H9 (cell line): ENCODE data around the gene SLC5A1. TPM values are rescaled to one million over a fixed set of nuclear protein-coding genes. Genes with fewer than 3 reads are reported as not detected.
A peak's percentile ranks its signal among the peaks of the same experiment; 100 is the strongest.
"Not testable (repeated sequence)": the region's sequence is repeated elsewhere in the genome, so short reads cannot be mapped to it uniquely, and the experiment has no call there.

Experiments used
- DNase-seq: peaks from one replicate; pipeline ENCODE4 v3.0.0-alpha.2; 2017
- H2AFZ ChIP-seq: one replicate; pipeline ENCODE4 v1.6.1; 2013; ENCODE audit warnings: mild to moderate bottlenecking, low read length, control low read depth, moderate library complexity
- H2AK5ac ChIP-seq: 2 replicates; pipeline ENCODE4 v1.6.1; 2013; ENCODE audit warnings: low read length, control low read depth, mixed read lengths; ENCODE audit not compliant: insufficient read length
- H2BK120ac ChIP-seq: one replicate; pipeline ENCODE4 v1.6.1; 2013; ENCODE audit warnings: low read depth, mild to moderate bottlenecking, low read length, control low read depth, inconsistent platforms; ENCODE audit not compliant: poor library complexity, severe bottlenecking
- H2BK12ac ChIP-seq: 2 replicates; pipeline ENCODE4 v1.6.1; 2013; ENCODE audit warnings: low read length, control low read depth, mixed read lengths, low read depth; ENCODE audit not compliant: insufficient read length
- H2BK15ac ChIP-seq: 2 replicates; pipeline ENCODE4 v1.6.1; 2013; ENCODE audit warnings: low read depth, low read length, control low read depth
- H2BK20ac ChIP-seq: one replicate; pipeline ENCODE4 v1.6.1; 2013; ENCODE audit warnings: low read depth, mild to moderate bottlenecking, low read length, control low read depth, inconsistent platforms; ENCODE audit not compliant: poor library complexity, severe bottlenecking
- H2BK5ac ChIP-seq: 2 replicates; pipeline ENCODE4 v1.6.1; 2013; ENCODE audit warnings: low read length, control low read depth, mixed read lengths; ENCODE audit not compliant: insufficient read length
- H3K14ac ChIP-seq: 2 replicates; pipeline ENCODE4 v1.6.1; 2013; ENCODE audit warnings: low read length, control low read depth; ENCODE audit not compliant: insufficient read depth
- H3K18ac ChIP-seq: 2 replicates; pipeline ENCODE4 v1.6.1; 2013; ENCODE audit warnings: low read depth, mild to moderate bottlenecking, mixed read lengths, low read length, control low read depth; ENCODE audit not compliant: insufficient read length
- H3K23ac ChIP-seq: 2 replicates; pipeline ENCODE4 v1.6.1; 2013; ENCODE audit warnings: low read length, control low read depth, mixed read lengths, low read depth; ENCODE audit not compliant: insufficient read length
- H3K23me2 ChIP-seq: 2 replicates; pipeline ENCODE4 v1.6.1; 2013; ENCODE audit warnings: low read depth, mild to moderate bottlenecking, mixed read lengths, low read length, control low read depth; ENCODE audit not compliant: insufficient read length, poor library complexity, severe bottlenecking
- H3K27ac ChIP-seq: 2 replicates; pipeline ENCODE4 v1.5.1; 2013; ENCODE audit warnings: low read length, control low read depth, mixed read lengths, low read depth; ENCODE audit not compliant: insufficient read length
- H3K27me3 ChIP-seq: 2 replicates; pipeline ENCODE4 v1.6.1; 2013; ENCODE audit warnings: low read length, control low read depth, inconsistent platforms; ENCODE audit not compliant: insufficient read depth
- H3K4ac ChIP-seq: 2 replicates; pipeline ENCODE4 v1.6.1; 2013; ENCODE audit warnings: low read depth, mild to moderate bottlenecking, control low read depth, inconsistent platforms, low read length, moderate library complexity
- H3K4me1 ChIP-seq: 2 replicates; pipeline ENCODE4 v1.6.1; 2013; ENCODE audit warnings: low read length, control low read depth, inconsistent platforms; ENCODE audit not compliant: insufficient read depth
- H3K4me2 ChIP-seq: 2 replicates; pipeline ENCODE4 v1.6.1; 2013; ENCODE audit warnings: low read length, control low read depth, mixed read lengths; ENCODE audit not compliant: insufficient read length, insufficient read depth
- H3K56ac ChIP-seq: 2 replicates; pipeline ENCODE4 v1.6.1; 2013; ENCODE audit warnings: low read depth, mild to moderate bottlenecking, mixed read lengths, low read length, control low read depth; ENCODE audit not compliant: insufficient read length
- H3K79me1 ChIP-seq: 2 replicates; pipeline ENCODE4 v1.6.1; 2013; ENCODE audit warnings: low read depth, mild to moderate bottlenecking, moderate library complexity, low read length, control low read depth, inconsistent platforms; ENCODE audit not compliant: insufficient read depth, poor library complexity, severe bottlenecking
- H3K79me2 ChIP-seq: 2 replicates; pipeline ENCODE4 v1.6.1; 2013; ENCODE audit warnings: low read length, control low read depth, inconsistent platforms; ENCODE audit not compliant: insufficient read depth
- H3K9ac ChIP-seq: 2 replicates; pipeline ENCODE4 v1.6.1; 2013; ENCODE audit warnings: low read length, control low read depth, mixed read lengths; ENCODE audit not compliant: insufficient read length; ENCODE audit errors: extremely low read depth
- H3K9me3 ChIP-seq: one replicate; pipeline ENCODE4 v1.6.1; 2013; ENCODE audit warnings: low read depth, low read length, inconsistent platforms; ENCODE audit not compliant: control insufficient read depth
- H3T11ph ChIP-seq: one replicate; pipeline ENCODE4 v1.6.1; 2013; ENCODE audit warnings: mild to moderate bottlenecking, low read length, control low read depth, inconsistent platforms
- H4K20me1 ChIP-seq: one replicate; pipeline ENCODE4 v1.6.1; 2013; ENCODE audit not compliant: control insufficient read depth, insufficient read length, insufficient read depth
- H4K5ac ChIP-seq: 2 replicates; pipeline ENCODE4 v1.6.1; 2013; ENCODE audit warnings: low read depth, mild to moderate bottlenecking, mixed read lengths, low read length, control low read depth; ENCODE audit not compliant: insufficient read length
- H4K8ac ChIP-seq: replicated peaks from 2 replicates; pipeline ENCODE4 v1.6.1; 2013; ENCODE audit warnings: low read length, control low read depth, mixed read lengths, low read depth; ENCODE audit not compliant: insufficient read length
- H4K91ac ChIP-seq: 2 replicates; pipeline ENCODE4 v1.6.1; 2013; ENCODE audit warnings: low read depth, mild to moderate bottlenecking, moderate library complexity, mixed read lengths, low read length, control low read depth; ENCODE audit not compliant: insufficient read length
- H3K27ac Mint-ChIP-seq, 3 experiments: 2 replicates in 2 of 3; 3 replicates in 1 of 3; pipeline ENCODE4 v1.8.0; 2020 to 2021; ENCODE audit warnings: mixed read lengths in 3 of 3, mild to moderate bottlenecking in 1 of 3, moderate library complexity in 1 of 3
- H3K27me3 Mint-ChIP-seq: 2 replicates; pipeline ENCODE4 v1.8.0; 2021; ENCODE audit warnings: low read depth, mild to moderate bottlenecking, moderate library complexity, mixed read lengths
- H3K36me3 Mint-ChIP-seq, 3 experiments: 2 replicates in 2 of 3; 3 replicates in 1 of 3; pipeline ENCODE4 v1.8.0; 2020 to 2021; ENCODE audit warnings: low read depth in 3 of 3, mixed read lengths in 3 of 3; ENCODE audit not compliant: insufficient read depth in 1 of 3
- H3K4me1 Mint-ChIP-seq, 2 experiments: 2 replicates each; pipeline ENCODE4 v1.8.0; 2020; ENCODE audit warnings: mixed read lengths in 2 of 2
- H3K4me3 Mint-ChIP-seq, 2 experiments: 2 replicates in 1 of 2; 3 replicates in 1 of 2; pipeline ENCODE4 v1.8.0; 2020 to 2021; ENCODE audit warnings: mild to moderate bottlenecking in 2 of 2, mixed read lengths in 2 of 2, moderate library complexity in 1 of 2
- H3K9me3 Mint-ChIP-seq, 2 experiments: 2 replicates in 1 of 2; 3 replicates in 1 of 2; pipeline ENCODE4 v1.8.0; 2020; ENCODE audit warnings: mild to moderate bottlenecking in 2 of 2, mixed read lengths in 2 of 2, moderate library complexity in 1 of 2
- WGBS: extraction: QIAGEN DNeasy Blood & Tissue Kit; methylation state at CpG from one replicate; pipeline ENCODE4 v1.1.7; 2013; ENCODE audit warnings: missing lambda C conversion rate, low lambda C conversion rate, mixed read lengths; ENCODE audit not compliant: insufficient read length; ENCODE audit errors: extremely low coverage; 5-methylcytosine and 5-hydroxymethylcytosine counted together
- total RNA-seq: library from RNA; stranded (reverse); gene quantifications from 2 replicates; pipeline ENCODE4 v1.2.1, GENCODE V29; 2021
- TF ChIP-seq, protein P1 (sequence below): fragments of 200-600 bp; sonication (generic); conservative IDR thresholded peaks from 3 replicates; pipeline ENCODE4 v1.8.0; 2021; ENCODE audit warnings: antibody characterized with exemption, mild to moderate bottlenecking

The SLC5A1 gene
- total RNA-seq, 1 experiment from 2014 or later = not detected

DNA sequence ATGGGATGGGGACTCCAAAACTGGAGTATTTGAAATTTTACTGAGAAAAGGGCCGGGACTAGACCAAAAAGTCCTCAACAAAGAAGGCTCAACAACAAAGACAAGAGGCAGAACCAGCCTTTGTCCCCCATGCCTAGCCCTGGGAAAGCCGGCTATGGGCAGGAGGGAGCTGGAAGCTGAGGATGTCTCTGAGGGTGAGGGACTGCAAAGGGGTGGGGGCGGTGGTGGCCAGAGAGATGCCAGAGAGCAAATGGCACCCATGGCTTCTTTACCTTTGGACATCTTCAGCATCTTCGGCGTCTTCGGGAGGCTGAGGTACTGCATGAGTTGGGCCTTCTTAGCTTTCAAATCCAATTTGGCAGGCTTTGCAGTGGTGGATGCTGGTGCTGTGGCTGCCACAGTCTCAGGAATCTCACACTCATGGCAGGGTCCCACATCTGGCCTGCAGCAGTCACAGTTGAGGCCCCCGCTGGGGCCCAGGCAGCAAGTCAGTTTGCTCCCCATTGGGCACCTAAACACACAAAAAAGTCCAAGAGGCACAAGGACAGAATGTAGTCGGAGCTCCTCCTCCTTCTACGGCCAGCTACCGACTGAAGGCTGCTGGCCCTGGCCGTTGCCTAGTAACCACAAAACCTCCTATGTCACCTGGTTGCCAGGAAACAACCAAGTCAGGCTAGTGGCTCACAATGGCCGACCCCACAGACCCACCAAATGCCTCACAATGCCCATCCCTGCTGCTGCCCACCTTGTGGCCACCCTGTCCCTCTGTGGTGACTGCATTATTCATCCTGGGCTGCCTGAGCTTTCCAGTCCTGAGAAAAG, 115.9 kb downstream of the SLC5A1 start, which contains the start of gene C22orf42:
C22orf42 (minus strand) TSS at position 592 of the 822 bp plus-strand sequence; CDS start at position 504, 88 bp downstream.
- Histone ChIP-seq H3K27ac (no peak within 1 kb of the TSS), H2BK20ac (no peak within 1 kb of the TSS), H3K56ac (no peak within 1 kb of the TSS), H3K79me2 (no peaks in the 10 kb centered on the region), H2BK12ac (no peak within 1 kb of the TSS), H3K23me2 (no peaks in the 10 kb centered on the region), H3K4me2 (no peak within 1 kb of the TSS), H2AK5ac (no peak within 1 kb of the TSS), H3K27me3 (no peaks in the 10 kb centered on the region), H2AFZ (no peak within 1 kb of the TSS), H4K8ac (no peak within 1 kb of the TSS), H4K20me1 (no peaks in the 10 kb centered on the region), H3K14ac (no peak within 1 kb of the TSS), H3K23ac (no peak within 1 kb of the TSS), H3K18ac (peak within 1 kb of the TSS; percentile 29), H3K4ac (no peak within 1 kb of the TSS), H3K4me1 (no peaks in the 10 kb centered on the region), H4K91ac (no peak within 1 kb of the TSS), H3T11ph (no peak within 1 kb of the TSS), H3K9me3 (no peaks in the 10 kb centered on the region), H2BK15ac (no peak within 1 kb of the TSS), H3K9ac (no peak within 1 kb of the TSS), H3K79me1 (no peaks in the 10 kb centered on the region), H4K5ac (no peak within 1 kb of the TSS), H2BK5ac (no peak within 1 kb of the TSS), H2BK120ac (no peak within 1 kb of the TSS)
- peaks cover 24% of the 10 kb centered on the region for H3K27me3 Mint-ChIP-seq
- DNase-seq = peak; percentile 62
- no peak within 1 kb of the TSS for H3K27ac Mint-ChIP-seq
- no peaks in the 10 kb centered on the region for H3K36me3 Mint-ChIP-seq
- H3K4me1 Mint-ChIP-seq = peaks cover 2 to 6% of the 10 kb centered on the region in 2 experiments; a peak in 2 of 4 replicates
- H3K4me3 Mint-ChIP-seq = no peak within 1 kb of the TSS
- WGBS = no CpG with 5 or more reads among the region's 12 CpGs
- no peaks in the 10 kb centered on the region for H3K9me3 Mint-ChIP-seq
- TF ChIP-seq, protein P1, sequence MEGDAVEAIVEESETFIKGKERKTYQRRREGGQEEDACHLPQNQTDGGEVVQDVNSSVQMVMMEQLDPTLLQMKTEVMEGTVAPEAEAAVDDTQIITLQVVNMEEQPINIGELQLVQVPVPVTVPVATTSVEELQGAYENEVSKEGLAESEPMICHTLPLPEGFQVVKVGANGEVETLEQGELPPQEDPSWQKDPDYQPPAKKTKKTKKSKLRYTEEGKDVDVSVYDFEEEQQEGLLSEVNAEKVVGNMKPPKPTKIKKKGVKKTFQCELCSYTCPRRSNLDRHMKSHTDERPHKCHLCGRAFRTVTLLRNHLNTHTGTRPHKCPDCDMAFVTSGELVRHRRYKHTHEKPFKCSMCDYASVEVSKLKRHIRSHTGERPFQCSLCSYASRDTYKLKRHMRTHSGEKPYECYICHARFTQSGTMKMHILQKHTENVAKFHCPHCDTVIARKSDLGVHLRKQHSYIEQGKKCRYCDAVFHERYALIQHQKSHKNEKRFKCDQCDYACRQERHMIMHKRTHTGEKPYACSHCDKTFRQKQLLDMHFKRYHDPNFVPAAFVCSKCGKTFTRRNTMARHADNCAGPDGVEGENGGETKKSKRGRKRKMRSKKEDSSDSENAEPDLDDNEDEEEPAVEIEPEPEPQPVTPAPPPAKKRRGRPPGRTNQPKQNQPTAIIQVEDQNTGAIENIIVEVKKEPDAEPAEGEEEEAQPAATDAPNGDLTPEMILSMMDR = no peak

DNA sequence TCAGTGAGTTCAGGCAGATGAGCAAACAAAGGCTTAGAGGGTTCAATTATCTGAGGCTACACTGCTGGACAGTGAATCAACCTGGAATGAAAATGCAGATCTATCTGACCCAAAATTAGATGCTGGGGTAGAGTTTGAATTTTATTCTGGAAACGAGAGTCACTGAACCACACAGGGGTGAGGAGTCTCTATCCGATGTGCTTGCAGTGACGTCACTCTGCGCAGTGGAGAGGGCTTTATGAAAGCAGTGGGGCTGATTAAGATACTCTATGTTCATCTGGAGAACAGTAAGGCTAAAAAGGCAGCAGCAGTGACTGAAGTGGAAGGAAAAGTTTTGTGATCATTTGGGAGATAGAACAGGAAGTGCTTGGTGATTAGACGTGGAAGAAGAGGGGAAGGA, 117.3 kb downstream of the SLC5A1 start:
- not testable (repeated sequence) for H4K5ac ChIP-seq, H3K56ac ChIP-seq, H2BK20ac ChIP-seq, H3K9me3 ChIP-seq, H3K4me1 Mint-ChIP-seq, H2BK120ac ChIP-seq, H3K79me1 ChIP-seq, DNase-seq, H3T11ph ChIP-seq, H3K4me2 ChIP-seq, H3K23me2 ChIP-seq, H3K27ac Mint-ChIP-seq, H4K8ac ChIP-seq, H3K27ac ChIP-seq, H3K4me1 ChIP-seq, H2BK15ac ChIP-seq, H4K91ac ChIP-seq, H3K4me3 Mint-ChIP-seq, H2BK5ac ChIP-seq, H3K9ac ChIP-seq, H3K4ac ChIP-seq, H2AK5ac ChIP-seq, H3K23ac ChIP-seq, H3K9me3 Mint-ChIP-seq, H3K36me3 Mint-ChIP-seq, H3K79me2 ChIP-seq, H2BK12ac ChIP-seq, H3K14ac ChIP-seq, H3K18ac ChIP-seq, H2AFZ ChIP-seq, H4K20me1 ChIP-seq, H3K27me3 ChIP-seq
- peaks cover 31% of the 10 kb centered on the region for H3K27me3 Mint-ChIP-seq
- no CpG with 5 or more reads among the region's 5 CpGs for WGBS
